ENCODE measurements around the gene CADM1. TPM values are rescaled to one million over a fixed set of nuclear protein-coding genes. Genes with fewer than 3 reads are reported as not detected.

The CADM1 gene
- polyA plus RNA-seq, 1 experiment, result 31.8 TPM

- no peaks in the 10 kb centered on the region for H3K36me3 ChIP-seq (ENCODE audit: control insufficient read depth, insufficient read depth, low read length)
- TF ChIP-seq CTCF (IDR thresholded peaks at IDR 0.05; ENCODE audit: insufficient read depth, low read depth, low read length), result no peak
- H3K27me3 ChIP-seq (ENCODE audit: control insufficient read depth, insufficient read depth, low read length), result no peaks in the 10 kb centered on the region
- CTCF ChIA-PET, result no interaction called here
- DNase-seq (ENCODE audit: low read depth), result no peak
- no peak overlapping the region for H3K4me3 ChIP-seq (ENCODE audit: low read depth, low read length)
- POLR2A ChIA-PET, result no interaction called here
Measured at GRCh38 chr11:115193914-115194801, 310.1 kb downstream of the CADM1 start.

GRCh38 chr11:115191761-115192160 lies 312.5 kb downstream of the CADM1 start:
- peak; percentile 22 for DNase-seq (ENCODE audit: low read depth)
- Histone ChIP-seq H3K4me3 (ENCODE audit: low read depth, low read length) (no peak overlapping the region), H3K36me3 (ENCODE audit: control insufficient read depth, insufficient read depth, low read length) (no peaks in the 10 kb centered on the region), H3K27me3 (ENCODE audit: control insufficient read depth, insufficient read depth, low read length) (no peaks in the 10 kb centered on the region)
- no peak for TF ChIP-seq CTCF (IDR thresholded peaks at IDR 0.05; ENCODE audit: insufficient read depth, low read depth, low read length)
- CTCF ChIA-PET, result no interaction called here
- POLR2A ChIA-PET, result no interaction called here

- no peak overlapping the region for H3K4me3 ChIP-seq (ENCODE audit: low read depth, low read length)
- TF ChIP-seq CTCF (IDR thresholded peaks at IDR 0.05; ENCODE audit: insufficient read depth, low read depth, low read length), result no peak
- H3K36me3 ChIP-seq (ENCODE audit: control insufficient read depth, insufficient read depth, low read length), result no peaks in the 10 kb centered on the region
- ChIA-PET POLR2A (no interaction called here), CTCF (interaction anchor here (2.1 kb wide), 1 partner anchor 17 kb away, joined by 5 read pairs; no protein-coding TSS in a partner anchor)
- no peaks in the 10 kb centered on the region for H3K27me3 ChIP-seq (ENCODE audit: control insufficient read depth, insufficient read depth, low read length)
- DNase-seq (ENCODE audit: low read depth), result no peak
Measured at GRCh38 chr11:115190196-115190595, 314.0 kb downstream of the CADM1 start.

GRCh38 chr11:115188898-115189278 lies 315.3 kb downstream of the CADM1 start:
- ChIA-PET POLR2A (no interaction called here), CTCF (interaction anchor here (2.1 kb wide), 1 partner anchor 16 kb away, joined by 5 read pairs; no protein-coding TSS in a partner anchor)
- TF ChIP-seq CTCF (IDR thresholded peaks at IDR 0.05; ENCODE audit: insufficient read depth, low read depth, low read length), result no peak

GRCh38 chr11:115188188-115188897 lies 315.9 kb downstream of the CADM1 start:
- Histone ChIP-seq H3K4me3 (ENCODE audit: low read depth, low read length) (no peak overlapping the region), H3K27me3 (ENCODE audit: control insufficient read depth, insufficient read depth, low read length) (no peaks in the 10 kb centered on the region), H3K36me3 (ENCODE audit: control insufficient read depth, insufficient read depth, low read length) (no peaks in the 10 kb centered on the region)
- TF ChIP-seq CTCF (IDR thresholded peaks at IDR 0.05; ENCODE audit: insufficient read depth, low read depth, low read length), result no peak
- no peak for DNase-seq (ENCODE audit: low read depth)
- ChIA-PET POLR2A (no interaction called here), CTCF (interaction anchor here (1.4 to 2.1 kb wide), 2 partner anchors 15 to 18 kb away, joined by 5 read pairs; no protein-coding TSS in a partner anchor)

More at GRCh38 chr11:115188898-115189278, 315.3 kb downstream of the CADM1 start:
- H3K4me3 ChIP-seq (ENCODE audit: low read depth, low read length), result no peak overlapping the region
- no peak for DNase-seq (ENCODE audit: low read depth)
- no peaks in the 10 kb centered on the region for H3K27me3 ChIP-seq (ENCODE audit: control insufficient read depth, insufficient read depth, low read length)
- no peaks in the 10 kb centered on the region for H3K36me3 ChIP-seq (ENCODE audit: control insufficient read depth, insufficient read depth, low read length)

All from BJ (cell line).